ENCODE measurements around the gene PCCA.

PCCA gene

GRCh38 chr13:100526318-100527000 lies 437.6 kb downstream of the PCCA start:
- no peak for TF ChIP-seq ARNTL (CRISPR knock-in tag; IDR thresholded peaks at IDR 0.05; ENCODE audit: borderline replicate concordance, low read depth)
- no peak for TF ChIP-seq TCF4 (CRISPR knock-in tag; IDR thresholded peaks at IDR 0.05; ENCODE audit: borderline replicate concordance)
- no peak for TF ChIP-seq PPARA (CRISPR knock-in tag; IDR thresholded peaks at IDR 0.05; ENCODE audit: borderline replicate concordance)
- TF ChIP-seq BACH2 (CRISPR knock-in tag; IDR thresholded peaks at IDR 0.05; ENCODE audit: borderline replicate concordance) = no peak
- TF ChIP-seq POU6F1 (CRISPR knock-in tag; IDR thresholded peaks at IDR 0.05; ENCODE audit: borderline replicate concordance, low read depth) = no peak
- TF ChIP-seq ZC3H10 (CRISPR knock-in tag; IDR thresholded peaks at IDR 0.05) = no peak
- TF ChIP-seq CREB5 (CRISPR knock-in tag; IDR thresholded peaks at IDR 0.05; ENCODE audit: low read depth) = no peak
- no peak for TF ChIP-seq RARB (CRISPR knock-in tag; IDR thresholded peaks at IDR 0.05)
- no peak for TF ChIP-seq ZNF70 (CRISPR knock-in tag; IDR thresholded peaks at IDR 0.05)
- no peak for ATAC-seq

- no peak for ATAC-seq
- TF ChIP-seq PATZ1 (CRISPR knock-in tag; IDR thresholded peaks at IDR 0.05; ENCODE audit: borderline replicate concordance) (no peak), PPARA (CRISPR knock-in tag; IDR thresholded peaks at IDR 0.05; ENCODE audit: borderline replicate concordance) (no peak), ARNTL (CRISPR knock-in tag; IDR thresholded peaks at IDR 0.05; ENCODE audit: borderline replicate concordance, low read depth) (no peak), CSRNP3 (CRISPR knock-in tag; IDR thresholded peaks at IDR 0.05) (no peak), BACH2 (CRISPR knock-in tag; IDR thresholded peaks at IDR 0.05; ENCODE audit: borderline replicate concordance) (no peak), ZNF70 (CRISPR knock-in tag; IDR thresholded peaks at IDR 0.05) (no peak), GLIS3 (CRISPR knock-in tag; IDR thresholded peaks at IDR 0.05) (no peak), ZFP3 (CRISPR knock-in tag; IDR thresholded peaks at IDR 0.05) (no peak)
Measured at GRCh38 chr13:100527644-100528043, 438.8 kb downstream of the PCCA start.

GRCh38 chr13:100528353-100528752 lies 439.5 kb downstream of the PCCA start:
- ATAC-seq = no peak
- TF ChIP-seq PATZ1 (CRISPR knock-in tag; IDR thresholded peaks at IDR 0.05; ENCODE audit: borderline replicate concordance) = no peak
- no peak for TF ChIP-seq CSDC2 (CRISPR knock-in tag; IDR thresholded peaks at IDR 0.05)
- no peak for TF ChIP-seq ARNTL (CRISPR knock-in tag; IDR thresholded peaks at IDR 0.05; ENCODE audit: borderline replicate concordance, low read depth)
- TF ChIP-seq ZNF70 (CRISPR knock-in tag; IDR thresholded peaks at IDR 0.05) = no peak
- no peak for TF ChIP-seq ZC3H10 (CRISPR knock-in tag; IDR thresholded peaks at IDR 0.05)
- no peak for TF ChIP-seq TCF4 (CRISPR knock-in tag; IDR thresholded peaks at IDR 0.05; ENCODE audit: borderline replicate concordance)
- TF ChIP-seq SNAI2 (CRISPR knock-in tag; IDR thresholded peaks at IDR 0.05) = no peak
- TF ChIP-seq ZNF565 (CRISPR knock-in tag; conservative IDR thresholded peaks at IDR 0.05; ENCODE audit: low read depth) = no peak
- TF ChIP-seq GLIS3 (CRISPR knock-in tag; IDR thresholded peaks at IDR 0.05) = no peak
- no peak for TF ChIP-seq TOX (CRISPR knock-in tag; IDR thresholded peaks at IDR 0.05; ENCODE audit: borderline replicate concordance)
- no peak for TF ChIP-seq CREB5 (CRISPR knock-in tag; IDR thresholded peaks at IDR 0.05; ENCODE audit: low read depth)
- no peak for TF ChIP-seq PPARA (CRISPR knock-in tag; IDR thresholded peaks at IDR 0.05; ENCODE audit: borderline replicate concordance)
- TF ChIP-seq BACH2 (CRISPR knock-in tag; IDR thresholded peaks at IDR 0.05; ENCODE audit: borderline replicate concordance) = no peak
- TF ChIP-seq ISL1 (CRISPR knock-in tag; IDR thresholded peaks at IDR 0.05) = no peak
- TF ChIP-seq POU6F1 (CRISPR knock-in tag; IDR thresholded peaks at IDR 0.05; ENCODE audit: borderline replicate concordance, low read depth) = no peak

All from SK-N-SH treated with all-trans-retinoic acid at 6 μM for 48 hours (cell line).